K562 (cell line): ENCODE data around the gene MAP3K4. TPM values are rescaled to one million over a fixed set of nuclear protein-coding genes. Genes with fewer than 3 reads are reported as not detected.
"Not testable (repeated sequence)": the region's sequence is repeated elsewhere in the genome, so short reads cannot be mapped to it uniquely, and the experiment has no call there.

ENCODE experiments used
- ATAC-seq: fragments of 200-7000 bp; cut with Tn5 transposase; 3 replicates; pipeline ENCODE4 v1.9.1; 2020; ENCODE audit warnings: moderate library complexity
- BruUV-seq: library from RNA; stranded (reverse); fragments of 400-500 nt; replicated peaks from 2 replicates; lab custom pipeline; 2021; lab: Mats Ljungman, UMichigan
- CTCF ChIA-PET: fragments of 300-600 bp; formaldehyde crosslinking; extraction: SDS; loops from one replicate; lab custom pipeline; 2021; ENCODE audit warnings: low intra/inter-chr PET ratio; lab: Yijun Ruan, JAX
- POLR2A ChIA-PET: fragments of 300-600, 350-650 bp; sonication (Branson Sonifier 250); formaldehyde crosslinking; extraction: SDS; loops from one replicate; lab custom pipeline; 2021; ENCODE audit warnings: antibody characterized with exemption, inconsistent platforms; lab: Yijun Ruan, JAX
- DNase-seq, 4 experiments: peaks; one replicate each; pipeline versions ENCODE4 v3.0.0 to v3.0.0-alpha.2; 2011 to 2018; ENCODE audit warnings: low spot score in 3 of 4, mixed read lengths in 3 of 4; ENCODE audit errors: extremely low read depth in 1 of 4
- FAIRE-seq: peaks from 2 replicates; lab custom pipeline; 2011; peaks lifted over from hg19 to GRCh38; lab: Jason Lieb, UNC
- H2AFZ ChIP-seq: 2 replicates; pipeline ENCODE4 v1.6.0; 2011; ENCODE audit warnings: low read depth, low read length, control low read depth, inconsistent platforms
- H3K27ac ChIP-seq: fragments of 200-600 bp; 3 replicates; pipeline ENCODE4 v1.8.0; 2011; ENCODE audit warnings: low read depth, mild to moderate bottlenecking, control low read depth, inconsistent platforms, low read length, moderate library complexity, mixed read lengths; ENCODE audit errors: extremely low read depth
- H3K27me3 ChIP-seq, 2 experiments: fragments of 300-600 bp in 1 of 2; 2 replicates in 1 of 2; 3 replicates in 1 of 2; pipeline versions ENCODE4 v1.6.0 to v1.8.0; 2011; ENCODE audit warnings: inconsistent platforms in 2 of 2, low read length in 2 of 2, mild to moderate bottlenecking in 1 of 2, mixed read lengths in 1 of 2, moderate library complexity in 1 of 2; ENCODE audit not compliant: control insufficient read depth in 2 of 2, insufficient read depth in 2 of 2
- H3K36me3 ChIP-seq: fragments of 300-600 bp; 3 replicates; pipeline ENCODE4 v1.8.0; 2011; ENCODE audit warnings: mild to moderate bottlenecking, low read length, inconsistent platforms; ENCODE audit not compliant: control insufficient read depth, insufficient read depth
- H3K4me1 ChIP-seq, 2 experiments: fragments of 200-600 bp in 1 of 2; replicated peaks in 1 of 2; 2 replicates in 1 of 2; 3 replicates in 1 of 2; pipeline versions ENCODE4 v1.5.1 to v1.8.0; 2011; ENCODE audit warnings: inconsistent platforms in 2 of 2, low read length in 2 of 2, mild to moderate bottlenecking in 1 of 2, mixed read lengths in 1 of 2, moderate library complexity in 1 of 2; ENCODE audit not compliant: control insufficient read depth in 2 of 2, insufficient read depth in 2 of 2
- H3K4me2 ChIP-seq: 2 replicates; pipeline ENCODE4 v1.6.1; 2011; ENCODE audit warnings: low read length, control low read depth, inconsistent platforms, mixed read lengths; ENCODE audit not compliant: insufficient read depth
- H3K4me3 ChIP-seq: fragments of 200-600 bp; sonication (generic), shearing (Covaris generic); 2 replicates; pipeline ENCODE4 v1.5.1; 2016; ENCODE audit warnings: control low read depth, inconsistent platforms
- H3K79me2 ChIP-seq: fragments of 200-600 bp; 3 replicates; pipeline ENCODE4 v1.8.0; 2011; ENCODE audit warnings: low read length, inconsistent platforms; ENCODE audit not compliant: control insufficient read depth, insufficient read depth
- H3K9ac ChIP-seq, 2 experiments: 2 replicates each; pipeline versions ENCODE4 v1.6.0 to v1.6.1; 2011; ENCODE audit warnings: low read depth in 2 of 2, low read length in 2 of 2, control low read depth in 1 of 2, inconsistent platforms in 1 of 2, mild to moderate bottlenecking in 1 of 2, mixed read lengths in 1 of 2; ENCODE audit not compliant: insufficient read depth in 1 of 2
- H3K9me1 ChIP-seq: one replicate; pipeline ENCODE4 v1.6.0; 2011; ENCODE audit warnings: inconsistent platforms, mild to moderate bottlenecking, low read length, moderate library complexity; ENCODE audit not compliant: control insufficient read depth, insufficient read depth
- H3K9me3 ChIP-seq: replicated peaks from 2 replicates; pipeline ENCODE4 v1.5.1; 2011; ENCODE audit warnings: low read depth, low read length, inconsistent platforms; ENCODE audit not compliant: control insufficient read depth, insufficient read depth
- H4K20me1 ChIP-seq: replicated peaks from 2 replicates; pipeline ENCODE4 v1.6.1; 2011; ENCODE audit warnings: low read length, inconsistent platforms, mixed read lengths; ENCODE audit not compliant: control insufficient read depth, insufficient read depth
- CEBPB ChIP-seq: fragments of 450-650 bp; IDR thresholded peaks from 2 replicates; pipeline ENCODE4 v1.6.1; 2016; ENCODE audit warnings: missing genetic modification characterization, missing compliant biosample characterization
- ZBTB33 ChIP-seq: sonication (generic); formaldehyde crosslinking; IDR thresholded peaks from 2 replicates; pipeline ENCODE4 v1.8.1; 2023; ENCODE audit warnings: mild to moderate bottlenecking, missing genetic modification reagents
- WGBS: fragments of 100-300 bp; shearing (Covaris generic); methylation state at CpG from one replicate; pipeline ENCODE4 v1.1.6; 2016; ENCODE audit warnings: low coverage, mixed read lengths; ENCODE audit not compliant: insufficient coverage; ENCODE audit errors: missing lambda C conversion rate; 5-methylcytosine and 5-hydroxymethylcytosine counted together
- in situ Hi-C: fragments of 300-500 bp; cut with MboI; formaldehyde crosslinking; loops from 4 replicates; pipeline ENCODE4 v1.15.0; 2018; ENCODE audit warnings: inconsistent platforms, mixed read lengths
- intact Hi-C: fragments of 100-400 bp; cut with micrococcal nuclease; formaldehyde crosslinking; loops from 2 replicates; pipeline ENCODE4 v1.14.2; 2022
- polyA plus RNA-seq, 8 experiments: library from polyadenylated mRNA; depleted of rRNA in 4 of 8; stranded (reverse) in 5 of 8; unstranded in 3 of 8; fragments of >200 nt; fragmentation: Nextera tagmentation in 2 of 8; fragmentation: Illumina TruSeq in 1 of 8; extraction: Ambion mirVana in 2 of 8; extraction: Trizol in 1 of 8; gene quantifications; 2 replicates each; pipeline versions ENCODE4 v1.2.1 to v1.2.3, GENCODE V29; 2011 to 2014; ENCODE audit warnings: inconsistent platforms in 1 of 8, missing spikeins in 1 of 8
- total RNA-seq, 7 experiments: library from RNA; depleted of rRNA in 6 of 7; stranded (reverse); fragments of >200 nt in 6 of 7; fragmentation: Illumina TruSeq in 2 of 7; extraction: Trizol in 2 of 7; gene quantifications; 2 replicates each; pipeline versions ENCODE4 v1.2.1 to v1.2.3, GENCODE V29; 2011 to 2021; ENCODE audit warnings: low replicate concordance in 1 of 7

MAP3K4 gene
- total and polyA plus RNA-seq, 9 of the 15 experiments (the other 6 are each of a cell fraction or from before 2014, with no cell fraction given) = 21.0 to 77.2 (median 48.9) TPM

- H3K4me2 ChIP-seq, H3K4me3 ChIP-seq, ATAC-seq, H4K20me1 ChIP-seq, in situ Hi-C loops, H3K9me1 ChIP-seq, FAIRE-seq, H3K9me3 ChIP-seq, CTCF ChIA-PET, H3K36me3 ChIP-seq, intact Hi-C loops, H3K27ac ChIP-seq, H3K27me3 ChIP-seq, H2AFZ ChIP-seq, BruUV-seq, H3K9ac ChIP-seq, H3K79me2 ChIP-seq, DNase-seq: not testable (repeated sequence)
- peaks cover 9 to 21% of the 10 kb centered on the region in 2 experiments for H3K4me1 ChIP-seq
- WGBS = 83% methylated on average over 14 of the region's 16 CpGs
- POLR2A ChIA-PET = interaction anchor here (1.8 kb wide), 1 partner anchor 17 kb away, joined by 4 read pairs; no protein-coding TSS in a partner anchor
- TF ChIP-seq ZBTB33 (CRISPR knock-in tag) (peak; percentile 66; the same call in 1 of the 2 replicates), CEBPB (tag) (peak; percentile 53)
These were observed 19.0 kb upstream of the MAP3K4 start for GRCh38 chr6:160972594-160972993.
